Body of pancreas (tissue), 4 donors: ENCODE results near the gene BIRC6. TPM values are rescaled to one million over a fixed set of nuclear protein-coding genes. Genes with fewer than 3 reads are reported as not detected.

Source experiments
- ATAC-seq: fragments of 150-250 bp; one replicate; pipeline ENCODE4 v1.9.1; 2016
- DNase-seq, 4 donors: peaks; one replicate each; pipeline ENCODE4 v3.0.0-alpha.2; 2019
- H3K27ac ChIP-seq, 4 donors: fragments of 200-600 bp; sonication (generic); 1 replicate in 3 of 4; 2 replicates in 1 of 4; pipeline versions ENCODE4 v1.5.1 to v1.6.1; 2016 to 2019; ENCODE audit warnings: mild to moderate bottlenecking in 1 of 4, mixed read lengths in 1 of 4, moderate library complexity in 1 of 4
- H3K27me3 ChIP-seq, 2 donors: fragments of 200-600 bp; sonication (generic); one replicate each; pipeline ENCODE4 v1.6.0; 2016; ENCODE audit warnings: mild to moderate bottlenecking in 1 of 2
- H3K36me3 ChIP-seq, 2 donors: fragments of 200-600 bp; sonication (generic); replicated peaks in 1 of 2; 2 replicates each; pipeline ENCODE4 v1.5.1; 2016; ENCODE audit warnings: low read depth in 2 of 2; ENCODE audit not compliant: insufficient read depth in 1 of 2
- H3K4me1 ChIP-seq: fragments of 200-600 bp; sonication (generic); one replicate; pipeline ENCODE4 v1.6.0; 2016
- H3K4me3 ChIP-seq, 2 donors: fragments of 200-600 bp; sonication (generic); 1 replicate in 1 of 2; 2 replicates in 1 of 2; pipeline ENCODE4 v1.5.1; 2016 to 2019
- H3K9me3 ChIP-seq, 3 donors: fragments of 200-600 bp; sonication (generic); 1 replicate in 2 of 3; 2 replicates in 1 of 3; pipeline ENCODE4 v1.5.1; 2016
- CTCF ChIP-seq, 7 experiments: fragments of 450-650 bp in 4 of 7; fragments of 200-600 bp in 3 of 7; sonication (generic) in 3 of 7; IDR thresholded peaks; one replicate each; pipeline ENCODE4 v1.5.1; 2016 to 2019; ENCODE audit warnings: antibody characterized with exemption in 7 of 7
- POLR2A ChIP-seq, 3 donors: fragments of 450-650 bp; IDR thresholded peaks; one replicate each; pipeline ENCODE4 v1.6.1; 2016; ENCODE audit warnings: antibody characterized with exemption in 3 of 3, mild to moderate bottlenecking in 2 of 3
- WGBS, 2 donors: methylation state at CpG; one replicate each; pipeline ENCODE4 v1.1.5; 2017; 5-methylcytosine and 5-hydroxymethylcytosine counted together
- intact Hi-C: fragments of 100-400 bp; cut with DNase I; formaldehyde crosslinking; loops from one replicate; pipeline ENCODE4 v1.15.1; 2023
- total RNA-seq, 2 donors: library from RNA; depleted of rRNA; stranded (reverse); fragments of >200 nt; gene quantifications; one replicate each; pipeline ENCODE4 v1.1.0, GENCODE V29; 2016

BIRC6 gene
- total RNA-seq, 2 donors from 2014 or later = 71.9 to 102 TPM

- no peak overlapping the region for H3K4me3 ChIP-seq
- TF ChIP-seq POLR2A (IDR thresholded peaks at IDR 0.05) (no peak), CTCF (IDR thresholded peaks at IDR 0.05) (no peak)
- WGBS, 2 donors = 90 to 95% methylated on average over 2 of the region's 2 CpGs
- no peak overlapping the region for H3K27ac ChIP-seq
- H3K4me1 ChIP-seq = no peaks in the 10 kb centered on the region
- intact Hi-C loops = no loop called here
- H3K9me3 ChIP-seq = no peaks in the 10 kb centered on the region
- H3K36me3 ChIP-seq = peaks cover 0 to 7% of the 10 kb centered on the region in 2 donors
- H3K27me3 ChIP-seq = no peaks in the 10 kb centered on the region
- ATAC-seq = no peak
- no peak for DNase-seq
Measured at GRCh38 chr2:32572737-32573136, 215.9 kb downstream of the BIRC6 start.

GRCh38 chr2:32591669-32592463 lies 235.0 kb downstream of the BIRC6 start:
- no peak for DNase-seq
- no peak for ATAC-seq
- no peaks in the 10 kb centered on the region for H3K36me3 ChIP-seq
- no peaks in the 10 kb centered on the region for H3K27me3 ChIP-seq
- WGBS, 2 donors = 43 to 60% methylated on average over 3 of the region's 3 CpGs
- no peaks in the 10 kb centered on the region for H3K4me1 ChIP-seq
- no peaks in the 10 kb centered on the region for H3K9me3 ChIP-seq
- no peak overlapping the region for H3K4me3 ChIP-seq
- no peak for TF ChIP-seq POLR2A (IDR thresholded peaks at IDR 0.05)
- intact Hi-C loops = no loop called here
- H3K27ac ChIP-seq = no peak overlapping the region

GRCh38 chr2:32594573-32594972 lies 237.8 kb downstream of the BIRC6 start:
- Histone ChIP-seq H3K4me1 (no peaks in the 10 kb centered on the region), H3K27ac (no peak overlapping the region), H3K9me3 (no peaks in the 10 kb centered on the region), H3K27me3 (no peaks in the 10 kb centered on the region), H3K4me3 (no peak overlapping the region), H3K36me3 (peaks cover 0 to 2% of the 10 kb centered on the region in 2 donors)
- intact Hi-C loops = no loop called here
- no peak for ATAC-seq
- no peak for TF ChIP-seq CTCF (IDR thresholded peaks at IDR 0.05)
- TF ChIP-seq POLR2A (IDR thresholded peaks at IDR 0.05) = no peak
- DNase-seq = no peak
- 78 to 91% methylated on average over 3 of the region's 3 CpGs for WGBS, 2 donors

GRCh38 chr2:32611366-32611765 lies 254.5 kb downstream of the BIRC6 start:
- no peak overlapping the region for H3K27ac ChIP-seq
- TF ChIP-seq CTCF (IDR thresholded peaks at IDR 0.05) (no peak), POLR2A (IDR thresholded peaks at IDR 0.05) (no peak)
- WGBS, 2 donors = 42 to 56% methylated on average over 2 of the region's 2 CpGs
- ATAC-seq (peak; percentile 86), DNase-seq (peak in 3 of 4 donors; percentile 27 to 45 (median 31))
- no peak overlapping the region for H3K4me3 ChIP-seq
- peaks cover 0 to 2% of the 10 kb centered on the region in 2 donors for H3K36me3 ChIP-seq
- no peaks in the 10 kb centered on the region for H3K27me3 ChIP-seq
- no peaks in the 10 kb centered on the region for H3K9me3 ChIP-seq
- H3K4me1 ChIP-seq = peaks cover 9% of the 10 kb centered on the region
- intact Hi-C loops = no loop called here

GRCh38 chr2:32611771-32612170 lies 254.9 kb downstream of the BIRC6 start:
- H3K27ac ChIP-seq = no peak overlapping the region
- 76 to 83% methylated on average over 1 of the region's 1 CpG for WGBS, 2 donors
- TF ChIP-seq CTCF (IDR thresholded peaks at IDR 0.05) (no peak), POLR2A (IDR thresholded peaks at IDR 0.05) (no peak)
- H3K4me1 ChIP-seq = peaks cover 9% of the 10 kb centered on the region
- intact Hi-C loops = no loop called here
- no peaks in the 10 kb centered on the region for H3K27me3 ChIP-seq
- no peak for DNase-seq
- no peak for ATAC-seq
- no peaks in the 10 kb centered on the region for H3K9me3 ChIP-seq
- peaks cover 0 to 2% of the 10 kb centered on the region in 2 donors for H3K36me3 ChIP-seq
- no peak overlapping the region for H3K4me3 ChIP-seq
